ENCODE measurements around the gene RAB11FIP4.

RAB11FIP4 gene

GRCh38 chr17:31548709-31549108 lies 157.2 kb downstream of the RAB11FIP4 start:
- Histone ChIP-seq H3K36me3 (ENCODE audit: insufficient read depth, low read length) (no peaks in the 10 kb centered on the region), H4K20me1 (ENCODE audit: insufficient read depth, low read length) (no peaks in the 10 kb centered on the region), H3K9me3 (ENCODE audit: insufficient read depth, low read length, severe bottlenecking) (no peaks in the 10 kb centered on the region), H3K4me1 (ENCODE audit: insufficient read depth, low read length) (peaks cover 22% of the 10 kb centered on the region), H3K4me3 (ENCODE audit: low read depth in 1 of 2, low read length in 2 of 2) (peak overlapping the region; percentile 76 to 96; a peak in 3 of 4 replicates), H3K27ac (ENCODE audit: low read length) (no peak overlapping the region), H3K9ac (ENCODE audit: low read depth, low read length) (peak overlapping the region; percentile 79), H3K79me2 (ENCODE audit: insufficient read depth, low read length) (no peaks in the 10 kb centered on the region), H3K4me2 (ENCODE audit: insufficient read depth, low read length) (peak overlapping the region; percentile 98), H3K27me3 (ENCODE audit: insufficient read depth, low read length, poor library complexity) (no peaks in the 10 kb centered on the region), H2AFZ (ENCODE audit: low read depth, low read length) (peak overlapping the region; percentile 95)
- DNase-seq, result peak; percentile 14
- TF ChIP-seq EZH2 (IDR thresholded peaks at IDR 0.05; ENCODE audit: borderline replicate concordance, low read depth, low read length, severe bottlenecking) (no peak), CTCF (IDR thresholded peaks at IDR 0.05; ENCODE audit: borderline replicate concordance, extremely low read depth, low read length, poor library complexity, severe bottlenecking) (no peak)
- ATAC-seq (ENCODE audit: insufficient read depth, low read depth), result no peak

- Histone ChIP-seq H3K4me3 (ENCODE audit: low read depth in 1 of 2, low read length in 2 of 2) (peak overlapping the region; percentile 76 to 96), H3K4me1 (ENCODE audit: insufficient read depth, low read length) (peaks cover 23% of the 10 kb centered on the region), H3K27me3 (ENCODE audit: insufficient read depth, low read length, poor library complexity) (no peaks in the 10 kb centered on the region), H4K20me1 (ENCODE audit: insufficient read depth, low read length) (no peaks in the 10 kb centered on the region), H3K79me2 (ENCODE audit: insufficient read depth, low read length) (no peaks in the 10 kb centered on the region), H2AFZ (ENCODE audit: low read depth, low read length) (peak overlapping the region; percentile 95), H3K9ac (ENCODE audit: low read depth, low read length) (peak overlapping the region; percentile 79), H3K4me2 (ENCODE audit: insufficient read depth, low read length) (peak overlapping the region; percentile 98), H3K27ac (ENCODE audit: low read length) (peak overlapping the region; percentile 66), H3K9me3 (ENCODE audit: insufficient read depth, low read length, severe bottlenecking) (no peaks in the 10 kb centered on the region), H3K36me3 (ENCODE audit: insufficient read depth, low read length) (no peaks in the 10 kb centered on the region)
- DNase-seq (peak; percentile 58), ATAC-seq (ENCODE audit: insufficient read depth, low read depth) (peak; percentile 45)
- no peak for TF ChIP-seq CTCF (IDR thresholded peaks at IDR 0.05; ENCODE audit: borderline replicate concordance, extremely low read depth, low read length, poor library complexity, severe bottlenecking)
- no peak for TF ChIP-seq EZH2 (IDR thresholded peaks at IDR 0.05; ENCODE audit: borderline replicate concordance, low read depth, low read length, severe bottlenecking)
Measured at GRCh38 chr17:31549121-31549524, 157.6 kb downstream of the RAB11FIP4 start.

- peak overlapping the region; percentile 76 to 96 for H3K4me3 ChIP-seq (ENCODE audit: low read depth in 1 of 2, low read length in 2 of 2)
- H3K27ac ChIP-seq (ENCODE audit: low read length), result peak overlapping the region; percentile 67
Measured at GRCh38 chr17:31549525-31550388, 158.3 kb downstream of the RAB11FIP4 start.

More at GRCh38 chr17:31549525-31550388, 158.3 kb downstream of the RAB11FIP4 start:
- Histone ChIP-seq H3K79me2 (ENCODE audit: insufficient read depth, low read length) (no peaks in the 10 kb centered on the region), H3K27me3 (ENCODE audit: insufficient read depth, low read length, poor library complexity) (no peaks in the 10 kb centered on the region), H3K4me1 (ENCODE audit: insufficient read depth, low read length) (peaks cover 23% of the 10 kb centered on the region), H2AFZ (ENCODE audit: low read depth, low read length) (peak overlapping the region; percentile 95), H3K9me3 (ENCODE audit: insufficient read depth, low read length, severe bottlenecking) (no peaks in the 10 kb centered on the region), H3K36me3 (ENCODE audit: insufficient read depth, low read length) (no peaks in the 10 kb centered on the region), H4K20me1 (ENCODE audit: insufficient read depth, low read length) (no peaks in the 10 kb centered on the region), H3K9ac (ENCODE audit: low read depth, low read length) (peak overlapping the region; percentile 79), H3K4me2 (ENCODE audit: insufficient read depth, low read length) (peak overlapping the region; percentile 98)
- ATAC-seq (ENCODE audit: insufficient read depth, low read depth) (peak; percentile 80), DNase-seq (peak; percentile 91)
- no peak for TF ChIP-seq EZH2 (IDR thresholded peaks at IDR 0.05; ENCODE audit: borderline replicate concordance, low read depth, low read length, severe bottlenecking)
- no peak for TF ChIP-seq CTCF (IDR thresholded peaks at IDR 0.05; ENCODE audit: borderline replicate concordance, extremely low read depth, low read length, poor library complexity, severe bottlenecking)
